Measurements from ENCODE around the gene PDCL2.
"Not testable (repeated sequence)": the region's sequence is repeated elsewhere in the genome, so short reads cannot be mapped to it uniquely, and the experiment has no call there.

PDCL2 gene

GRCh38 chr4:55592014-55592413 is at the start of gene PDCL2:
Gene PDCL2, minus strand, starts transcription at chr4:55592245. Its CDS starts 136 bp downstream, at chr4:55592109.
- DNase-seq: no peak

GRCh38 chr4:55637272-55637820 is 45.3 kb upstream of the PDCL2 start:
- no peak for DNase-seq

GRCh38 chr4:55636656-55636999 is 44.6 kb upstream of the PDCL2 start:
- DNase-seq: no peak

GRCh38 chr4:55635741-55636655 is 44.0 kb upstream of the PDCL2 start, which contains the start of gene NMU:
Gene NMU, minus strand, starts transcription at chr4:55636298. Its CDS starts 106 bp downstream, at chr4:55636192.
- DNase-seq: peak in 3 of 56 donors; percentile 0 to 19 (median 8)

- no peak for DNase-seq
These were observed 43.2 kb upstream of the PDCL2 start for GRCh38 chr4:55635282-55635681.

- no peak for DNase-seq
These were observed 42.5 kb upstream of the PDCL2 start for GRCh38 chr4:55634417-55635128.

- DNase-seq: no peak
These were observed 41.9 kb upstream of the PDCL2 start for GRCh38 chr4:55633903-55634302.

- no peak for DNase-seq
These were observed 33.8 kb upstream of the PDCL2 start for GRCh38 chr4:55625835-55626234.

GRCh38 chr4:55624063-55624462 is 32.0 kb upstream of the PDCL2 start:
- DNase-seq: not testable (repeated sequence)

GRCh38 chr4:55618546-55619143 is 26.6 kb upstream of the PDCL2 start:
- no peak for DNase-seq

- no peak for DNase-seq
These were observed 25.6 kb upstream of the PDCL2 start for GRCh38 chr4:55617587-55618197.

GRCh38 chr4:55615008-55615407 is 23.0 kb upstream of the PDCL2 start:
- DNase-seq: no peak

GRCh38 chr4:55613621-55614020 is 21.6 kb upstream of the PDCL2 start:
- no peak for DNase-seq

GRCh38 chr4:55612341-55612740 is 20.3 kb upstream of the PDCL2 start:
- no peak for DNase-seq

GRCh38 chr4:55611358-55612059 is 19.5 kb upstream of the PDCL2 start:
- DNase-seq: no peak

- DNase-seq: no peak
These were observed 18.3 kb upstream of the PDCL2 start for GRCh38 chr4:55610381-55610780.

GRCh38 chr4:55609393-55609866 is 17.4 kb upstream of the PDCL2 start:
- no peak for DNase-seq

- DNase-seq: no peak
These were observed 16.5 kb upstream of the PDCL2 start for GRCh38 chr4:55608591-55608990.

- no peak for DNase-seq
These were observed 13.0 kb upstream of the PDCL2 start for GRCh38 chr4:55604996-55605395.

GRCh38 chr4:55600640-55601039 is 8.6 kb upstream of the PDCL2 start:
- DNase-seq: no peak

- DNase-seq: no peak
These were observed 6.6 kb upstream of the PDCL2 start for GRCh38 chr4:55598641-55599040.

Measured in amygdala (tissue), 56 donors.